SK-N-SH treated with all-trans-retinoic acid at 6 μM for 48 hours (cell line): Measurements from ENCODE around the gene PEX5.

Source experiments
- BACH2 ChIP-seq: fragments of 250-450 bp; sonication (Bioruptor Pico); IDR thresholded peaks from 2 replicates; pipeline ENCODE4 v1.9.0; 2021; ENCODE audit warnings: mild to moderate bottlenecking, borderline replicate concordance
- CSDC2 ChIP-seq: fragments of 250-450 bp; sonication (Bioruptor Pico); IDR thresholded peaks from 2 replicates; pipeline ENCODE4 v1.5.0; 2020; ENCODE audit warnings: mild to moderate bottlenecking, moderate library complexity
- ESRRG ChIP-seq: fragments of 250-450 bp; sonication (Bioruptor Pico); IDR thresholded peaks from 2 replicates; pipeline ENCODE4 v1.6.1; 2021; ENCODE audit warnings: mild to moderate bottlenecking
- ISL1 ChIP-seq: fragments of 250-450 bp; sonication (Bioruptor Pico); IDR thresholded peaks from 2 replicates; pipeline ENCODE4 v2.1.2; 2022; ENCODE audit warnings: mild to moderate bottlenecking, moderate library complexity
- PPARA ChIP-seq: fragments of 250-450 bp; sonication (Bioruptor Pico); IDR thresholded peaks from 2 replicates; pipeline ENCODE4 v1.5.0; 2020; ENCODE audit warnings: mild to moderate bottlenecking, borderline replicate concordance
- ZC3H10 ChIP-seq: fragments of 250-450 bp; sonication (Bioruptor Pico); IDR thresholded peaks from 2 replicates; pipeline ENCODE4 v1.5.1; 2021; ENCODE audit warnings: mild to moderate bottlenecking, moderate library complexity
- ZFP3 ChIP-seq: fragments of 250-450 bp; sonication (Bioruptor Pico); IDR thresholded peaks from 2 replicates; pipeline ENCODE4 v1.5.0; 2020; ENCODE audit warnings: mild to moderate bottlenecking, moderate library complexity
- ZFP30 ChIP-seq: fragments of 450-650 bp; formaldehyde crosslinking; IDR thresholded peaks from 2 replicates; pipeline ENCODE4 v1.5.0; 2022; ENCODE audit warnings: mild to moderate bottlenecking, moderate library complexity
- ZNF565 ChIP-seq: fragments of 450-650 bp; formaldehyde crosslinking; conservative IDR thresholded peaks from 2 replicates; pipeline ENCODE4 v1.5.0; 2020; ENCODE audit warnings: low read depth, mild to moderate bottlenecking, moderate library complexity
- ZNF70 ChIP-seq: fragments of 450-650 bp; formaldehyde crosslinking; IDR thresholded peaks from 2 replicates; pipeline ENCODE4 v1.5.0; 2020; ENCODE audit warnings: mild to moderate bottlenecking, moderate library complexity
- TF ChIP-seq, protein P1 (sequence below): fragments of 250-450 bp; sonication (Bioruptor Pico); IDR thresholded peaks from 2 replicates; pipeline ENCODE4 v1.8.0; 2020; ENCODE audit warnings: mild to moderate bottlenecking, moderate library complexity, borderline replicate concordance
- TF ChIP-seq, protein P2 (sequence below): fragments of 250-450 bp; sonication (Bioruptor Pico); IDR thresholded peaks from 2 replicates; pipeline ENCODE4 v1.8.0; 2021; ENCODE audit warnings: low read depth, mild to moderate bottlenecking, moderate library complexity, borderline replicate concordance
- TF ChIP-seq, protein P3 (sequence below): fragments of 250-450 bp; sonication (Bioruptor Pico); IDR thresholded peaks from 2 replicates; pipeline ENCODE4 v1.5.0; 2020; ENCODE audit warnings: mild to moderate bottlenecking, moderate library complexity

DNA sequence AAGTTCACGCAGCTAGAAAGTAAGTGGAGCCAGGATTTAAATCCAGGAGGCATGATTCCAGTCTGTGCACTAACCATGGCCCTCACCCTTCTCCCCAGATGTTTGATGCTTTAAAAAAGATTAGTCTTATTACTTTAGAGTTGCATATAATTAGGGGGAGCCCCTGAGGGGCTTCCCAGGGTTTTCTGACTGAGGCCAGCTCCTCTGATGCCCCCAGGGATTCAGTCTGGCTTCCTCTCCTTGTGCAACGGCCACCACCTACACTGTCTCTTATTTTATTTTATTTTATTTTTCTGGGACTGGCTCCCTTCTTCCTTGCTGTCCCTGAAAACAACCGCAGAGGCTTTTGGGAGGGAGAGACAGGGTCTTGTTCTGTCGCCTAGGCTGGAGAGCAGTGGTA is 36.7 kb upstream of the PEX5 start:
- TF ChIP-seq ZFP30 (no peak), CSDC2 (CRISPR knock-in tag) (no peak), ZC3H10 (no peak), BACH2 (CRISPR knock-in tag) (no peak), ZNF565 (CRISPR knock-in tag) (no peak), PPARA (no peak), ISL1 (no peak), ZFP3 (CRISPR knock-in tag) (no peak), ESRRG (no peak), ZNF70 (CRISPR knock-in tag) (no peak)
- TF ChIP-seq, protein P1, sequence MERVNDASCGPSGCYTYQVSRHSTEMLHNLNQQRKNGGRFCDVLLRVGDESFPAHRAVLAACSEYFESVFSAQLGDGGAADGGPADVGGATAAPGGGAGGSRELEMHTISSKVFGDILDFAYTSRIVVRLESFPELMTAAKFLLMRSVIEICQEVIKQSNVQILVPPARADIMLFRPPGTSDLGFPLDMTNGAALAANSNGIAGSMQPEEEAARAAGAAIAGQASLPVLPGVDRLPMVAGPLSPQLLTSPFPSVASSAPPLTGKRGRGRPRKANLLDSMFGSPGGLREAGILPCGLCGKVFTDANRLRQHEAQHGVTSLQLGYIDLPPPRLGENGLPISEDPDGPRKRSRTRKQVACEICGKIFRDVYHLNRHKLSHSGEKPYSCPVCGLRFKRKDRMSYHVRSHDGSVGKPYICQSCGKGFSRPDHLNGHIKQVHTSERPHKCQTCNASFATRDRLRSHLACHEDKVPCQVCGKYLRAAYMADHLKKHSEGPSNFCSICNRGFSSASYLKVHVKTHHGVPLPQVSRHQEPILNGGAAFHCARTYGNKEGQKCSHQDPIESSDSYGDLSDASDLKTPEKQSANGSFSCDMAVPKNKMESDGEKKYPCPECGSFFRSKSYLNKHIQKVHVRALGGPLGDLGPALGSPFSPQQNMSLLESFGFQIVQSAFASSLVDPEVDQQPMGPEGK (CRISPR knock-in tag), result no peak
- TF ChIP-seq, protein P2, sequence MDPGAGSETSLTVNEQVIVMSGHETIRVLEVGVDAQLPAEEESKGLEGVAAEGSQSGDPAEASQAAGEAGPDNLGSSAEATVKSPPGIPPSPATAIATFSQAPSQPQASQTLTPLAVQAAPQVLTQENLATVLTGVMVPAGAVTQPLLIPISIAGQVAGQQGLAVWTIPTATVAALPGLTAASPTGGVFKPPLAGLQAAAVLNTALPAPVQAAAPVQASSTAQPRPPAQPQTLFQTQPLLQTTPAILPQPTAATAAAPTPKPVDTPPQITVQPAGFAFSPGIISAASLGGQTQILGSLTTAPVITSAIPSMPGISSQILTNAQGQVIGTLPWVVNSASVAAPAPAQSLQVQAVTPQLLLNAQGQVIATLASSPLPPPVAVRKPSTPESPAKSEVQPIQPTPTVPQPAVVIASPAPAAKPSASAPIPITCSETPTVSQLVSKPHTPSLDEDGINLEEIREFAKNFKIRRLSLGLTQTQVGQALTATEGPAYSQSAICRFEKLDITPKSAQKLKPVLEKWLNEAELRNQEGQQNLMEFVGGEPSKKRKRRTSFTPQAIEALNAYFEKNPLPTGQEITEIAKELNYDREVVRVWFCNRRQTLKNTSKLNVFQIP (CRISPR knock-in tag), result no peak
- TF ChIP-seq, protein P3, sequence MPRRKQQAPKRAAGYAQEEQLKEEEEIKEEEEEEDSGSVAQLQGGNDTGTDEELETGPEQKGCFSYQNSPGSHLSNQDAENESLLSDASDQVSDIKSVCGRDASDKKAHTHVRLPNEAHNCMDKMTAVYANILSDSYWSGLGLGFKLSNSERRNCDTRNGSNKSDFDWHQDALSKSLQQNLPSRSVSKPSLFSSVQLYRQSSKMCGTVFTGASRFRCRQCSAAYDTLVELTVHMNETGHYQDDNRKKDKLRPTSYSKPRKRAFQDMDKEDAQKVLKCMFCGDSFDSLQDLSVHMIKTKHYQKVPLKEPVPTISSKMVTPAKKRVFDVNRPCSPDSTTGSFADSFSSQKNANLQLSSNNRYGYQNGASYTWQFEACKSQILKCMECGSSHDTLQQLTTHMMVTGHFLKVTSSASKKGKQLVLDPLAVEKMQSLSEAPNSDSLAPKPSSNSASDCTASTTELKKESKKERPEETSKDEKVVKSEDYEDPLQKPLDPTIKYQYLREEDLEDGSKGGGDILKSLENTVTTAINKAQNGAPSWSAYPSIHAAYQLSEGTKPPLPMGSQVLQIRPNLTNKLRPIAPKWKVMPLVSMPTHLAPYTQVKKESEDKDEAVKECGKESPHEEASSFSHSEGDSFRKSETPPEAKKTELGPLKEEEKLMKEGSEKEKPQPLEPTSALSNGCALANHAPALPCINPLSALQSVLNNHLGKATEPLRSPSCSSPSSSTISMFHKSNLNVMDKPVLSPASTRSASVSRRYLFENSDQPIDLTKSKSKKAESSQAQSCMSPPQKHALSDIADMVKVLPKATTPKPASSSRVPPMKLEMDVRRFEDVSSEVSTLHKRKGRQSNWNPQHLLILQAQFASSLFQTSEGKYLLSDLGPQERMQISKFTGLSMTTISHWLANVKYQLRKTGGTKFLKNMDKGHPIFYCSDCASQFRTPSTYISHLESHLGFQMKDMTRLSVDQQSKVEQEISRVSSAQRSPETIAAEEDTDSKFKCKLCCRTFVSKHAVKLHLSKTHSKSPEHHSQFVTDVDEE (CRISPR knock-in tag), result no peak
